ENCODE results near the gene REC8.

DNA sequence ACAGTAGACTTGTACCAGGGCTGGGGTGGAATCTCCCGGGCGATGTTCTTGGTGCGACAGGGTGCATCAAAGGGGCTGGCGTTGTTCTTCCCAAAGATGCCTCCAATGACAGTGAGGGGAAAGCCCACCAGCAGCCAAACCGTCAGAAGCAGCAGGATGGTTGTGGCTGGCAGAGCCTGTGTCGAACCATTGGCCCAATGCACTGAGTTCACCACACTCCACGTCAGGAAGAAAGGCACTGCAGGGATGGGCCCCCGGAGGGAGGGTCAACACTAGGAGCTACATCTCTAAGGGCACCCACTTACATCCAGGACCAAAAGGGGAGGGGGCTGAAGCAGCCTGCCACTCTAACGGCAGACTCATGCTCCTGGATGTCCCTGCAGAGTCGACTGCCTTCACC lies 18.5 kb downstream of the REC8 start:
- TF ChIP-seq POLR2AphosphoS5 (IDR thresholded peaks at IDR 0.05; ENCODE audit: low read depth, low read length) (no peak), SIN3A (IDR thresholded peaks at IDR 0.05; ENCODE audit: borderline replicate concordance, insufficient read depth, low read depth, low read length) (no peak)
- TF ChIP-seq, protein P1, sequence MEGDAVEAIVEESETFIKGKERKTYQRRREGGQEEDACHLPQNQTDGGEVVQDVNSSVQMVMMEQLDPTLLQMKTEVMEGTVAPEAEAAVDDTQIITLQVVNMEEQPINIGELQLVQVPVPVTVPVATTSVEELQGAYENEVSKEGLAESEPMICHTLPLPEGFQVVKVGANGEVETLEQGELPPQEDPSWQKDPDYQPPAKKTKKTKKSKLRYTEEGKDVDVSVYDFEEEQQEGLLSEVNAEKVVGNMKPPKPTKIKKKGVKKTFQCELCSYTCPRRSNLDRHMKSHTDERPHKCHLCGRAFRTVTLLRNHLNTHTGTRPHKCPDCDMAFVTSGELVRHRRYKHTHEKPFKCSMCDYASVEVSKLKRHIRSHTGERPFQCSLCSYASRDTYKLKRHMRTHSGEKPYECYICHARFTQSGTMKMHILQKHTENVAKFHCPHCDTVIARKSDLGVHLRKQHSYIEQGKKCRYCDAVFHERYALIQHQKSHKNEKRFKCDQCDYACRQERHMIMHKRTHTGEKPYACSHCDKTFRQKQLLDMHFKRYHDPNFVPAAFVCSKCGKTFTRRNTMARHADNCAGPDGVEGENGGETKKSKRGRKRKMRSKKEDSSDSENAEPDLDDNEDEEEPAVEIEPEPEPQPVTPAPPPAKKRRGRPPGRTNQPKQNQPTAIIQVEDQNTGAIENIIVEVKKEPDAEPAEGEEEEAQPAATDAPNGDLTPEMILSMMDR (IDR thresholded peaks at IDR 0.05), result no peak
